H9 (cell line): ENCODE results near the gene CDKAL1. TPM values are rescaled to one million over a fixed set of nuclear protein-coding genes. Genes with fewer than 3 reads are reported as not detected.

Experiments
- DNase-seq: peaks from one replicate; pipeline ENCODE4 v3.0.0-alpha.2; 2017
- H2AFZ ChIP-seq: one replicate; pipeline ENCODE4 v1.6.1; 2013; ENCODE audit warnings: mild to moderate bottlenecking, low read length, control low read depth, moderate library complexity
- H2AK5ac ChIP-seq: 2 replicates; pipeline ENCODE4 v1.6.1; 2013; ENCODE audit warnings: low read length, control low read depth, mixed read lengths; ENCODE audit not compliant: insufficient read length
- H2BK120ac ChIP-seq: one replicate; pipeline ENCODE4 v1.6.1; 2013; ENCODE audit warnings: low read depth, mild to moderate bottlenecking, low read length, control low read depth, inconsistent platforms; ENCODE audit not compliant: poor library complexity, severe bottlenecking
- H2BK12ac ChIP-seq: 2 replicates; pipeline ENCODE4 v1.6.1; 2013; ENCODE audit warnings: low read length, control low read depth, mixed read lengths, low read depth; ENCODE audit not compliant: insufficient read length
- H2BK15ac ChIP-seq: 2 replicates; pipeline ENCODE4 v1.6.1; 2013; ENCODE audit warnings: low read depth, low read length, control low read depth
- H2BK20ac ChIP-seq: one replicate; pipeline ENCODE4 v1.6.1; 2013; ENCODE audit warnings: low read depth, mild to moderate bottlenecking, low read length, control low read depth, inconsistent platforms; ENCODE audit not compliant: poor library complexity, severe bottlenecking
- H2BK5ac ChIP-seq: 2 replicates; pipeline ENCODE4 v1.6.1; 2013; ENCODE audit warnings: low read length, control low read depth, mixed read lengths; ENCODE audit not compliant: insufficient read length
- H3K14ac ChIP-seq: 2 replicates; pipeline ENCODE4 v1.6.1; 2013; ENCODE audit warnings: low read length, control low read depth; ENCODE audit not compliant: insufficient read depth
- H3K18ac ChIP-seq: 2 replicates; pipeline ENCODE4 v1.6.1; 2013; ENCODE audit warnings: low read depth, mild to moderate bottlenecking, mixed read lengths, low read length, control low read depth; ENCODE audit not compliant: insufficient read length
- H3K23ac ChIP-seq: 2 replicates; pipeline ENCODE4 v1.6.1; 2013; ENCODE audit warnings: low read length, control low read depth, mixed read lengths, low read depth; ENCODE audit not compliant: insufficient read length
- H3K23me2 ChIP-seq: 2 replicates; pipeline ENCODE4 v1.6.1; 2013; ENCODE audit warnings: low read depth, mild to moderate bottlenecking, mixed read lengths, low read length, control low read depth; ENCODE audit not compliant: insufficient read length, poor library complexity, severe bottlenecking
- H3K27ac ChIP-seq: 2 replicates; pipeline ENCODE4 v1.5.1; 2013; ENCODE audit warnings: low read length, control low read depth, mixed read lengths, low read depth; ENCODE audit not compliant: insufficient read length
- H3K27me3 ChIP-seq: 2 replicates; pipeline ENCODE4 v1.6.1; 2013; ENCODE audit warnings: low read length, control low read depth, inconsistent platforms; ENCODE audit not compliant: insufficient read depth
- H3K4ac ChIP-seq: 2 replicates; pipeline ENCODE4 v1.6.1; 2013; ENCODE audit warnings: low read depth, mild to moderate bottlenecking, control low read depth, inconsistent platforms, low read length, moderate library complexity
- H3K4me1 ChIP-seq: 2 replicates; pipeline ENCODE4 v1.6.1; 2013; ENCODE audit warnings: low read length, control low read depth, inconsistent platforms; ENCODE audit not compliant: insufficient read depth
- H3K4me2 ChIP-seq: 2 replicates; pipeline ENCODE4 v1.6.1; 2013; ENCODE audit warnings: low read length, control low read depth, mixed read lengths; ENCODE audit not compliant: insufficient read length, insufficient read depth
- H3K56ac ChIP-seq: 2 replicates; pipeline ENCODE4 v1.6.1; 2013; ENCODE audit warnings: low read depth, mild to moderate bottlenecking, mixed read lengths, low read length, control low read depth; ENCODE audit not compliant: insufficient read length
- H3K79me1 ChIP-seq: 2 replicates; pipeline ENCODE4 v1.6.1; 2013; ENCODE audit warnings: low read depth, mild to moderate bottlenecking, moderate library complexity, low read length, control low read depth, inconsistent platforms; ENCODE audit not compliant: insufficient read depth, poor library complexity, severe bottlenecking
- H3K79me2 ChIP-seq: 2 replicates; pipeline ENCODE4 v1.6.1; 2013; ENCODE audit warnings: low read length, control low read depth, inconsistent platforms; ENCODE audit not compliant: insufficient read depth
- H3K9ac ChIP-seq: 2 replicates; pipeline ENCODE4 v1.6.1; 2013; ENCODE audit warnings: low read length, control low read depth, mixed read lengths; ENCODE audit not compliant: insufficient read length; ENCODE audit errors: extremely low read depth
- H3K9me3 ChIP-seq: one replicate; pipeline ENCODE4 v1.6.1; 2013; ENCODE audit warnings: low read depth, low read length, inconsistent platforms; ENCODE audit not compliant: control insufficient read depth
- H3T11ph ChIP-seq: one replicate; pipeline ENCODE4 v1.6.1; 2013; ENCODE audit warnings: mild to moderate bottlenecking, low read length, control low read depth, inconsistent platforms
- H4K20me1 ChIP-seq: one replicate; pipeline ENCODE4 v1.6.1; 2013; ENCODE audit not compliant: control insufficient read depth, insufficient read length, insufficient read depth
- H4K5ac ChIP-seq: 2 replicates; pipeline ENCODE4 v1.6.1; 2013; ENCODE audit warnings: low read depth, mild to moderate bottlenecking, mixed read lengths, low read length, control low read depth; ENCODE audit not compliant: insufficient read length
- H4K8ac ChIP-seq: replicated peaks from 2 replicates; pipeline ENCODE4 v1.6.1; 2013; ENCODE audit warnings: low read length, control low read depth, mixed read lengths, low read depth; ENCODE audit not compliant: insufficient read length
- H4K91ac ChIP-seq: 2 replicates; pipeline ENCODE4 v1.6.1; 2013; ENCODE audit warnings: low read depth, mild to moderate bottlenecking, moderate library complexity, mixed read lengths, low read length, control low read depth; ENCODE audit not compliant: insufficient read length
- H3K27ac Mint-ChIP-seq, 3 experiments: 2 replicates in 2 of 3; 3 replicates in 1 of 3; pipeline ENCODE4 v1.8.0; 2020 to 2021; ENCODE audit warnings: mixed read lengths in 3 of 3, mild to moderate bottlenecking in 1 of 3, moderate library complexity in 1 of 3
- H3K27me3 Mint-ChIP-seq: 2 replicates; pipeline ENCODE4 v1.8.0; 2021; ENCODE audit warnings: low read depth, mild to moderate bottlenecking, moderate library complexity, mixed read lengths
- H3K36me3 Mint-ChIP-seq, 3 experiments: 2 replicates in 2 of 3; 3 replicates in 1 of 3; pipeline ENCODE4 v1.8.0; 2020 to 2021; ENCODE audit warnings: low read depth in 3 of 3, mixed read lengths in 3 of 3; ENCODE audit not compliant: insufficient read depth in 1 of 3
- H3K4me1 Mint-ChIP-seq, 2 experiments: 2 replicates each; pipeline ENCODE4 v1.8.0; 2020; ENCODE audit warnings: mixed read lengths in 2 of 2
- H3K4me3 Mint-ChIP-seq, 2 experiments: 2 replicates in 1 of 2; 3 replicates in 1 of 2; pipeline ENCODE4 v1.8.0; 2020 to 2021; ENCODE audit warnings: mild to moderate bottlenecking in 2 of 2, mixed read lengths in 2 of 2, moderate library complexity in 1 of 2
- H3K9me3 Mint-ChIP-seq, 2 experiments: 2 replicates in 1 of 2; 3 replicates in 1 of 2; pipeline ENCODE4 v1.8.0; 2020; ENCODE audit warnings: mild to moderate bottlenecking in 2 of 2, mixed read lengths in 2 of 2, moderate library complexity in 1 of 2
- WGBS: extraction: QIAGEN DNeasy Blood & Tissue Kit; methylation state at CpG from one replicate; pipeline ENCODE4 v1.1.7; 2013; ENCODE audit warnings: missing lambda C conversion rate, low lambda C conversion rate, mixed read lengths; ENCODE audit not compliant: insufficient read length; ENCODE audit errors: extremely low coverage; 5-methylcytosine and 5-hydroxymethylcytosine counted together
- total RNA-seq: library from RNA; stranded (reverse); gene quantifications from 2 replicates; pipeline ENCODE4 v1.2.1, GENCODE V29; 2021
- TF ChIP-seq, protein P1 (sequence below): fragments of 200-600 bp; sonication (generic); conservative IDR thresholded peaks from 3 replicates; pipeline ENCODE4 v1.8.0; 2021; ENCODE audit warnings: antibody characterized with exemption, mild to moderate bottlenecking

Gene CDKAL1
- total RNA-seq, 1 experiment from 2014 or later, result 23.0 TPM

DNA sequence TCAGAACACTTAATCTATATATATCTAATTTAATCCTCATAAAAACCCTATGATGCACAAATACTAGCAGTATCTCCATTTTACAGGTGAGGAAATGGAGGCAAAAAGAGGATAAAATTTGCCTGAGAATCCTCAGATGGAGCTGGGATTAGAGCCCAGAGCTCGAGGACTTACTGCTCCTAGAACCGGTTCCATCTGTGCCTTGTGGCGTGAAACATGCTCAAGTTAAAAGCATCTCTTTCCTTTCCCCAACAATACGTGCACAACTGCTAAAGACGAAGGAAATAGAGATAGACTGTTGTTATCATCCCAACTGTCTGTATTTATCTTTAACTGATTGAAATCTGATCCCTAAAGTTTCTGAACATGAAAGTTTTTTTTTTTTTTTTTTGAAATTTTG, 691.7 kb downstream of the CDKAL1 start:
- Histone ChIP-seq H2AK5ac (no peak overlapping the region), H3K4me2 (no peak overlapping the region), H4K91ac (no peak overlapping the region), H3T11ph (no peak overlapping the region), H3K79me1 (no peaks in the 10 kb centered on the region), H3K27ac (no peak overlapping the region), H3K4ac (no peak overlapping the region), H3K18ac (no peak overlapping the region), H2AFZ (no peak overlapping the region), H4K5ac (no peak overlapping the region), H4K20me1 (no peaks in the 10 kb centered on the region), H3K79me2 (0 out of 2 replicates have a peak, but pooled peaks cover 2% of the 10 kb centered on the region), H2BK5ac (no peak overlapping the region), H3K4me1 (no peaks in the 10 kb centered on the region; the same call in 1 of the 2 replicates), H2BK120ac (no peak overlapping the region), H3K23ac (no peak overlapping the region), H3K9me3 (no peaks in the 10 kb centered on the region), H3K9ac (no peak overlapping the region), H2BK12ac (no peak overlapping the region), H3K14ac (no peak overlapping the region), H3K27me3 (no peaks in the 10 kb centered on the region), H4K8ac (no peak overlapping the region), H3K23me2 (no peaks in the 10 kb centered on the region), H2BK20ac (no peak overlapping the region), H2BK15ac (no peak overlapping the region), H3K56ac (no peak overlapping the region)
- Mint-ChIP-seq H3K9me3 (no peaks in the 10 kb centered on the region), H3K4me3 (no peak overlapping the region), H3K36me3 (peaks cover 3 to 6% (median 6%) of the 10 kb centered on the region in 3 experiments; a peak in 6 of 7 replicates), H3K27ac (no peak overlapping the region), H3K27me3 (no peaks in the 10 kb centered on the region), H3K4me1 (peaks cover 15 to 17% of the 10 kb centered on the region in 2 experiments)
- WGBS, result no CpG with 5 or more reads among the region's 5 CpGs
- no peak for DNase-seq
- TF ChIP-seq, protein P1, sequence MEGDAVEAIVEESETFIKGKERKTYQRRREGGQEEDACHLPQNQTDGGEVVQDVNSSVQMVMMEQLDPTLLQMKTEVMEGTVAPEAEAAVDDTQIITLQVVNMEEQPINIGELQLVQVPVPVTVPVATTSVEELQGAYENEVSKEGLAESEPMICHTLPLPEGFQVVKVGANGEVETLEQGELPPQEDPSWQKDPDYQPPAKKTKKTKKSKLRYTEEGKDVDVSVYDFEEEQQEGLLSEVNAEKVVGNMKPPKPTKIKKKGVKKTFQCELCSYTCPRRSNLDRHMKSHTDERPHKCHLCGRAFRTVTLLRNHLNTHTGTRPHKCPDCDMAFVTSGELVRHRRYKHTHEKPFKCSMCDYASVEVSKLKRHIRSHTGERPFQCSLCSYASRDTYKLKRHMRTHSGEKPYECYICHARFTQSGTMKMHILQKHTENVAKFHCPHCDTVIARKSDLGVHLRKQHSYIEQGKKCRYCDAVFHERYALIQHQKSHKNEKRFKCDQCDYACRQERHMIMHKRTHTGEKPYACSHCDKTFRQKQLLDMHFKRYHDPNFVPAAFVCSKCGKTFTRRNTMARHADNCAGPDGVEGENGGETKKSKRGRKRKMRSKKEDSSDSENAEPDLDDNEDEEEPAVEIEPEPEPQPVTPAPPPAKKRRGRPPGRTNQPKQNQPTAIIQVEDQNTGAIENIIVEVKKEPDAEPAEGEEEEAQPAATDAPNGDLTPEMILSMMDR, result no peak
